HG03280 (cell line): Measurements from ENCODE around the gene KRTAP4-2.
"Not testable (repeated sequence)": the region's sequence is repeated elsewhere in the genome, so short reads cannot be mapped to it uniquely, and the experiment has no call there.

ENCODE experiments used
- ATAC-seq: cut with Tn5 transposase; IDR thresholded peaks from one replicate; pipeline ENCODE4 v1.9.1; 2021; ENCODE audit warnings: mild to moderate bottlenecking, moderate library complexity; ENCODE audit not compliant: unreplicated experiment

Gene KRTAP4-2

GRCh38 chr17:41177727-41178271, at the start of gene KRTAP4-2:
KRTAP4-2 (minus strand) TSS chr17:41178221; CDS start chr17:41178164, 57 bp downstream.
- ATAC-seq, result no peak

- ATAC-seq, result not testable (repeated sequence)
Observed at GRCh38 chr17:41226598-41227095, 48.6 kb upstream of the KRTAP4-2 start, which contains the start of gene KRTAP9-2. KRTAP9-2 (plus strand) TSS chr17:41226648; CDS start chr17:41226655, 7 bp downstream.

- ATAC-seq, result no peak
Observed at GRCh38 chr17:41226051-41226450, 48.0 kb upstream of the KRTAP4-2 start.

GRCh38 chr17:41223821-41224220, 45.8 kb upstream of the KRTAP4-2 start:
- ATAC-seq, result no peak

- ATAC-seq, result no peak
Observed at GRCh38 chr17:41215681-41216080, 37.7 kb upstream of the KRTAP4-2 start.

GRCh38 chr17:41212524-41213169, 34.6 kb upstream of the KRTAP4-2 start:
- no peak for ATAC-seq

GRCh38 chr17:41211845-41212466, 33.9 kb upstream of the KRTAP4-2 start:
- ATAC-seq, result no peak

GRCh38 chr17:41199421-41200078, 21.5 kb upstream of the KRTAP4-2 start:
- no peak for ATAC-seq

GRCh38 chr17:41196068-41196467, 18.0 kb upstream of the KRTAP4-2 start:
- ATAC-seq, result no peak

- ATAC-seq, result no peak
Observed at GRCh38 chr17:41190328-41190727, 12.3 kb upstream of the KRTAP4-2 start.

GRCh38 chr17:41189837-41190318, 11.9 kb upstream of the KRTAP4-2 start, which contains the start of gene KRTAP9-1:
KRTAP9-1 (plus strand) TSS chr17:41189887; CDS start chr17:41189887, 0 bp downstream.
- not testable (repeated sequence) for ATAC-seq

GRCh38 chr17:41186872-41187271, 8.9 kb upstream of the KRTAP4-2 start:
- ATAC-seq, result no peak

GRCh38 chr17:41185001-41185400, 7.0 kb upstream of the KRTAP4-2 start:
- no peak for ATAC-seq

GRCh38 chr17:41184480-41184961, 6.5 kb upstream of the KRTAP4-2 start, which contains the start of gene KRTAP4-1:
KRTAP4-1 (minus strand) TSS chr17:41184911; CDS start chr17:41184854, 57 bp downstream.
- no peak for ATAC-seq

- ATAC-seq, result no peak
Observed at GRCh38 chr17:41178843-41179616, 1.0 kb upstream of the KRTAP4-2 start.

- no peak for ATAC-seq
Observed at GRCh38 chr17:41178341-41178740, 320 bp upstream of the KRTAP4-2 start.

- ATAC-seq, result no peak
Observed at GRCh38 chr17:41176744-41177387, 1.2 kb downstream of the KRTAP4-2 start.

- no peak for ATAC-seq
Observed at GRCh38 chr17:41171886-41172285, 6.1 kb downstream of the KRTAP4-2 start.

- ATAC-seq, result no peak
Observed at GRCh38 chr17:41168121-41168520, 9.9 kb downstream of the KRTAP4-2 start, which contains the start of gene KRTAP4-3. KRTAP4-3 (minus strand) TSS chr17:41168221; CDS start chr17:41168172, 49 bp downstream.
